C4-2B (cell line): ENCODE data around the gene PELI3.

Experiments used
- CTCF ChIP-seq: fragments of 450-650 bp; conservative IDR thresholded peaks from 2 replicates; pipeline ENCODE4 v1.5.1; 2017; ENCODE audit warnings: mild to moderate bottlenecking
- ZFX ChIP-seq: fragments of 450-650 bp; IDR thresholded peaks from 2 replicates; pipeline ENCODE4 v1.6.1; 2017

- TF ChIP-seq CTCF = no peak
- TF ChIP-seq ZFX = no peak
Observed at GRCh38 chr11:66447012-66447411, 19.7 kb upstream of the PELI3 start.
